Measurements from ENCODE around the gene C2orf76.
A peak's percentile ranks its signal among the peaks of the same experiment; 100 is the strongest.
"Not testable (repeated sequence)": the region's sequence is repeated elsewhere in the genome, so short reads cannot be mapped to it uniquely, and the experiment has no call there.

The C2orf76 gene

GRCh38 chr2:119366649-119367471 lies at the start of gene C2orf76, which contains the start of gene DBI:
C2orf76 (minus strand) TSS chr2:119366834; CDS start chr2:119339959, 26,875 bp downstream.
DBI (plus strand) TSS chr2:119366977; CDS start chr2:119367052, 75 bp downstream.
- peak within 1 kb of the TSS; percentile 82 for H3K9ac ChIP-seq (ENCODE audit: low read length)
- H3K4me1 ChIP-seq (ENCODE audit: control insufficient read depth, insufficient read depth, low read length): peaks cover 6% of the 10 kb centered on the region
- no peaks in the 10 kb centered on the region for H3K27me3 ChIP-seq (ENCODE audit: control insufficient read depth, insufficient read depth, low read length)
- peak within 1 kb of the TSS; percentile 83 for H3K27ac ChIP-seq (ENCODE audit: low read depth, low read length)
- peaks cover 15% of the 10 kb centered on the region for H3K36me3 ChIP-seq (ENCODE audit: control insufficient read depth, insufficient read depth, low read length)
- peak within 1 kb of the TSS; percentile 79 for H3K4me3 ChIP-seq (ENCODE audit: low read length)

DNA sequence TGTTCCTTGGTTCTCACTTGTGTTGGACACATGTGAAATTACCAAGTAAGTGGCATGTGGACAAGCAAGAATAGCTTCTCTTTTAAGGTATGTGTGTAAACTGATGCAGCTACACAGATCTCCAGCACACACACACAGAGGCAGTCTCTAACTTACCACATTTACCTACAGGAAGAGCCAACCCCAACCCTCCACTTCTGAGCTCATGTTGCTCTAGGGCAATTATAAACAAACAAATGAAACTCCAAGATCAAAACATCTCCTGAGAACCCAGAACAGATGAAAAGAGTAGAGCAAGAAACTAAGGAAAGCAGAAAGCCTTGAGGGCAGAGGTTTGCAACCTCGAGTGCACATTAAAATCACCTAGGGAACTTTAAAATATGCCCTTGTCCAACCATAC lies 49.0 kb upstream of the C2orf76 start:
- no peaks in the 10 kb centered on the region for H3K27me3 ChIP-seq (ENCODE audit: control insufficient read depth, insufficient read depth, low read length)
- no peaks in the 10 kb centered on the region for H3K4me1 ChIP-seq (ENCODE audit: control insufficient read depth, insufficient read depth, low read length)
- H3K36me3 ChIP-seq (ENCODE audit: control insufficient read depth, insufficient read depth, low read length): no peaks in the 10 kb centered on the region
- H3K27ac ChIP-seq (ENCODE audit: low read depth, low read length): no peak overlapping the region
- H3K9ac ChIP-seq (ENCODE audit: low read length): no peak overlapping the region
- H3K4me3 ChIP-seq (ENCODE audit: low read length): no peak overlapping the region

DNA sequence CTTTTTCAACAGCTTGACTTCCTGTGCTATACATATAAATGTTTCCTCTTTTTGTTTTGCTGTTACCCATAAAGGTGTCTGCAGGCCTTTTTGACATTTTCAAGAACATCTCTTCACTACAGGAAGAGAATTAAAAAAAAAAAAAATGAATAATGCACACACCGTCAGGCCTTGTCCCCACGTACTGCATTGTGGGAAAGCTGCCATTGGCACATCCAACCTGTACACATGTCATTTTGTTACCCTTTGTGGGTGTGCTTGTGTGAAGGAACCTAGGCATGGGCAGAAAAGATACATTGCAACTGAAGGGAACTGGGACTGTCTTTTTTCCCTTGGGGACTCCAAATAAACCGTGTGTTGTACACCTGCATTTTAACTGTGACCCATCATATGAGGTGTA lies 48.3 kb upstream of the C2orf76 start:
- Histone ChIP-seq H3K36me3 (ENCODE audit: control insufficient read depth, insufficient read depth, low read length) (no peaks in the 10 kb centered on the region), H3K27me3 (ENCODE audit: control insufficient read depth, insufficient read depth, low read length) (no peaks in the 10 kb centered on the region), H3K9ac (ENCODE audit: low read length) (no peak overlapping the region), H3K27ac (ENCODE audit: low read depth, low read length) (no peak overlapping the region), H3K4me1 (ENCODE audit: control insufficient read depth, insufficient read depth, low read length) (no peaks in the 10 kb centered on the region), H3K4me3 (ENCODE audit: low read length) (no peak overlapping the region)

- H3K4me1 ChIP-seq (ENCODE audit: control insufficient read depth, insufficient read depth, low read length): no peaks in the 10 kb centered on the region
- H3K27me3 ChIP-seq (ENCODE audit: control insufficient read depth, insufficient read depth, low read length): no peaks in the 10 kb centered on the region
- no peak overlapping the region for H3K4me3 ChIP-seq (ENCODE audit: low read length)
- no peak overlapping the region for H3K27ac ChIP-seq (ENCODE audit: low read depth, low read length)
- no peaks in the 10 kb centered on the region for H3K36me3 ChIP-seq (ENCODE audit: control insufficient read depth, insufficient read depth, low read length)
- H3K9ac ChIP-seq (ENCODE audit: low read length): no peak overlapping the region
These were observed 42.9 kb upstream of the C2orf76 start for GRCh38 chr2:119409506-119409905.

GRCh38 chr2:119408221-119408619 lies 41.6 kb upstream of the C2orf76 start:
- no peak overlapping the region for H3K27ac ChIP-seq (ENCODE audit: low read depth, low read length)
- H3K4me3 ChIP-seq (ENCODE audit: low read length): no peak overlapping the region
- H3K4me1 ChIP-seq (ENCODE audit: control insufficient read depth, insufficient read depth, low read length): no peaks in the 10 kb centered on the region
- H3K27me3 ChIP-seq (ENCODE audit: control insufficient read depth, insufficient read depth, low read length): no peaks in the 10 kb centered on the region
- no peaks in the 10 kb centered on the region for H3K36me3 ChIP-seq (ENCODE audit: control insufficient read depth, insufficient read depth, low read length)
- no peak overlapping the region for H3K9ac ChIP-seq (ENCODE audit: low read length)

GRCh38 chr2:119407430-119408220 lies 41.0 kb upstream of the C2orf76 start:
- no peak overlapping the region for H3K27ac ChIP-seq (ENCODE audit: low read depth, low read length)
- no peaks in the 10 kb centered on the region for H3K36me3 ChIP-seq (ENCODE audit: control insufficient read depth, insufficient read depth, low read length)
- no peaks in the 10 kb centered on the region for H3K27me3 ChIP-seq (ENCODE audit: control insufficient read depth, insufficient read depth, low read length)
- no peak overlapping the region for H3K4me3 ChIP-seq (ENCODE audit: low read length)
- no peak overlapping the region for H3K9ac ChIP-seq (ENCODE audit: low read length)
- no peaks in the 10 kb centered on the region for H3K4me1 ChIP-seq (ENCODE audit: control insufficient read depth, insufficient read depth, low read length)

DNA sequence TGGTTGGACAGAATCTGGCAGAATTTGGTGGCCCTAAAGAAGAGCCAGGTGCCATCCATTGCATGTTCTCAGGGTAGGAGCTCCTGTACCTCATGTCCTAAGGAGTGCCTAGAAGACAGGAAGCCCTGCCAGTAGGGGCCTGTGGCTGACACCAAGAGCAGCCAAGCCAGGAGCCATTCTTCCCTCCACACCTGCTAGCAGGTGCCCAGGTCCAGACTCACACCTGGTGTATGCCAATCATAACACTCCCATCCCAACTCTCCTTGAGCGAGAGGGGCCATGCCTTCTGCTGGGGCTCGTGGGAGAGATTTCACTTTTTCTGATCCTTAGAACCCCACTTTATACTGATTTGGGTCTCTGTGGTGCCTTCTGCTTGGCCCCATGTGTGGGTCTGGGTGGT lies 38.5 kb upstream of the C2orf76 start:
- Histone ChIP-seq H3K9ac (ENCODE audit: low read length) (no peak overlapping the region), H3K36me3 (ENCODE audit: control insufficient read depth, insufficient read depth, low read length) (no peaks in the 10 kb centered on the region), H3K27me3 (ENCODE audit: control insufficient read depth, insufficient read depth, low read length) (no peaks in the 10 kb centered on the region), H3K4me3 (ENCODE audit: low read length) (no peak overlapping the region), H3K4me1 (ENCODE audit: control insufficient read depth, insufficient read depth, low read length) (no peaks in the 10 kb centered on the region), H3K27ac (ENCODE audit: low read depth, low read length) (no peak overlapping the region)

GRCh38 chr2:119403618-119404017 lies 37.0 kb upstream of the C2orf76 start:
- not testable (repeated sequence) for H3K4me1 ChIP-seq (ENCODE audit: control insufficient read depth, insufficient read depth, low read length); H3K27ac ChIP-seq (ENCODE audit: low read depth, low read length); H3K27me3 ChIP-seq (ENCODE audit: control insufficient read depth, insufficient read depth, low read length); H3K36me3 ChIP-seq (ENCODE audit: control insufficient read depth, insufficient read depth, low read length); H3K4me3 ChIP-seq (ENCODE audit: low read length); H3K9ac ChIP-seq (ENCODE audit: low read length)

DNA sequence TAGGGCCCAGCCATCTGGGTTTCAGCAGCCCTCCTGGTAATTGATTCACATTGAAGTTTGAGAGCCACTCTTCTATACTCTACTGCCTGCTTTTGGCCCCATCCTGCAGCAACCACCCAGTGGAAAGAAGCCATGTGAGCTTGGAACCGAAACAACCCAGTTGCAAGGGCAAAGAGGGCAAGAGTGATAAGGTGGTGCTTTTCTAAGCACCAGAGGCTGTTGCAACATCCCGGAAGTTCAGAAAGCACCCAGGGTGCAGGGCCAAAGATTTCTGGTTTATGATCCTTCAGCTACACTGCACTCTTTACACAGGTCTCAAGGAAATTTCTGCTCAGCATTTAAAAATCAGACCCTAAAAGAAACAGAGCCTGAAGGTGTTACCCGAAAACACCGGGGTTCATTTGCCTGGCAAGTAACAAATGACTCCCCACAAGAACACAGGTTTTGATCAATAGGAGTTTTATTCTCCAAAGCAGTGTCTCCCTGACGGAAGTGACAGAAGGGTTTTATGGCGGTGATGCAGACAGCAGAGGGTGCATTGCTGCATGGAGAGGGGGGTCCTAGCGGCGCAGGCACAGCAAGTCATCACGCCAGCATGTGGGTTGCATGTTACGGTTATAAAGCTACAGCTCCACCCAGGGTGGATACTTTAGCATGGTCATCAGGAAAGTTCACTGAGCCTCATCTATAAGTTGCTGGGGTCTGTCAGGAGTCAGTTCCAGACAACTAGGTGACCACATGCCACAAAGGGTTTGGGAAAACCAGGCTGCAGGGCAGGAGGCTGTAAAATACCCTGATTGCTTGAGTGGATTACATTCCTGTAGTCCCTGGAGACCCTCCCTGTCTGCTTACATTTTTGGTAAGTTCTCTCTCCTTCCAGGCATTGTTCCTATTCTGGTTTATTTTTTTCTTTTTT lies 36.3 kb upstream of the C2orf76 start:
- Histone ChIP-seq H3K9ac (ENCODE audit: low read length) (no peak overlapping the region), H3K4me1 (ENCODE audit: control insufficient read depth, insufficient read depth, low read length) (no peaks in the 10 kb centered on the region), H3K27ac (ENCODE audit: low read depth, low read length) (no peak overlapping the region), H3K4me3 (ENCODE audit: low read length) (no peak overlapping the region), H3K36me3 (ENCODE audit: control insufficient read depth, insufficient read depth, low read length) (no peaks in the 10 kb centered on the region), H3K27me3 (ENCODE audit: control insufficient read depth, insufficient read depth, low read length) (no peaks in the 10 kb centered on the region)

DNA sequence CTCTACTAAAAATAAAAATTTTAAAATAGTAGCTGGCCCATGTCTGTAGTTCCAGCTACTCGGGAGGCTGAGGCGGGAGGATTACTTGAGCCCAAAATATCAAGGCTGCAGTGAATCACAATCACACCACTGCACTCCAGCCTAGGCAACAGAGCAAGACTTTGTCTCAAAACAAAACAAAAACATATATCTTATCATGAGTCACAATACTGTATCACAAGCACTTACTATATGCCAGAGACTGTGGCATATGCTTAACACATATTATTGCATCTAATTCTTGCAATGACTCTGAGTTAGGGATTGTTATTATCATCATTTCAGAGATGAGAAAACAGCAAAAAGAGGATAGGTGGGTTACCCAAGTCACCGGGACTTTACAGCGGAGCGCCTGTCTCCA lies 35.5 kb upstream of the C2orf76 start:
- no peak overlapping the region for H3K9ac ChIP-seq (ENCODE audit: low read length)
- H3K36me3 ChIP-seq (ENCODE audit: control insufficient read depth, insufficient read depth, low read length): no peaks in the 10 kb centered on the region
- H3K4me3 ChIP-seq (ENCODE audit: low read length): no peak overlapping the region
- no peaks in the 10 kb centered on the region for H3K27me3 ChIP-seq (ENCODE audit: control insufficient read depth, insufficient read depth, low read length)
- no peak overlapping the region for H3K27ac ChIP-seq (ENCODE audit: low read depth, low read length)
- H3K4me1 ChIP-seq (ENCODE audit: control insufficient read depth, insufficient read depth, low read length): no peaks in the 10 kb centered on the region

- Histone ChIP-seq H3K27ac (ENCODE audit: low read depth, low read length) (no peak overlapping the region), H3K4me1 (ENCODE audit: control insufficient read depth, insufficient read depth, low read length) (no peaks in the 10 kb centered on the region), H3K27me3 (ENCODE audit: control insufficient read depth, insufficient read depth, low read length) (no peaks in the 10 kb centered on the region), H3K36me3 (ENCODE audit: control insufficient read depth, insufficient read depth, low read length) (no peaks in the 10 kb centered on the region), H3K4me3 (ENCODE audit: low read length) (no peak overlapping the region), H3K9ac (ENCODE audit: low read length) (no peak overlapping the region)
These were observed 30.6 kb upstream of the C2orf76 start for GRCh38 chr2:119397196-119397595.
